ENCODE measurements around the gene RBM20.
"Not testable (repeated sequence)": the region's sequence is repeated elsewhere in the genome, so short reads cannot be mapped to it uniquely, and the experiment has no call there.

Gene RBM20

DNA sequence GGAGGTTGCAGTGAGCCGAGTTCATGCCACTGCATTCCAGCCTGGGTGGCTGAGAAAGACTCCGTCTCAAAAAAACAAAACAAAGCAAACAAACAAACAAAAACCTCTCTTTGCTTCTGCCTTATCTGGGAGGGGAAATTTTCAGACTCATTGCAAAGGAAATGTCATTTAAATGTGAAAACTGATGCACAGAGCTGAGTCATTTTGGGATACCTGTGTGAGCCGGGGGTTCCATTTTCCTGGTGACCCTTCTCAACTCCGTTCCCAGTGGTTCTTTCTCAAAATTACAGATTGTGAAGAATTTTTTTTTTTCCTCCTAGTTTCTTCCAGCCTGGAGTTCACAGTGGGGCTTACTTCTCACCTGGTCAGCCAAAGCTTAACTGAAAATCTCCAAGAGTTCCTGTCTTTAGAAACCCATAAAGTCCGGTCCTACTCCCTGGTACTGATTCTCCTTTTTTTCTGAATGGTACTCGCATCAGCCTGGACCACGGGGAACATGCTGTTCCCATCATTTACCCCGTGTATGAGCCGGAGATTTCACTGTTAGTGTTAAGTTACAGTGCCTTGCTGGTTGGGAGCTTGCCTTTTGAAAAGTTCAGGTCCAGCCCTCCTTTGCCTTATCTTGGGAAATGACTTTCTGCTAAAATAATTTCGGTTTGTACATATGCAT, 56.9 kb downstream of the RBM20 start:
- H3K4me3 ChIP-seq (ENCODE audit: low read length) = no peak overlapping the region
- TF ChIP-seq, protein P1, sequence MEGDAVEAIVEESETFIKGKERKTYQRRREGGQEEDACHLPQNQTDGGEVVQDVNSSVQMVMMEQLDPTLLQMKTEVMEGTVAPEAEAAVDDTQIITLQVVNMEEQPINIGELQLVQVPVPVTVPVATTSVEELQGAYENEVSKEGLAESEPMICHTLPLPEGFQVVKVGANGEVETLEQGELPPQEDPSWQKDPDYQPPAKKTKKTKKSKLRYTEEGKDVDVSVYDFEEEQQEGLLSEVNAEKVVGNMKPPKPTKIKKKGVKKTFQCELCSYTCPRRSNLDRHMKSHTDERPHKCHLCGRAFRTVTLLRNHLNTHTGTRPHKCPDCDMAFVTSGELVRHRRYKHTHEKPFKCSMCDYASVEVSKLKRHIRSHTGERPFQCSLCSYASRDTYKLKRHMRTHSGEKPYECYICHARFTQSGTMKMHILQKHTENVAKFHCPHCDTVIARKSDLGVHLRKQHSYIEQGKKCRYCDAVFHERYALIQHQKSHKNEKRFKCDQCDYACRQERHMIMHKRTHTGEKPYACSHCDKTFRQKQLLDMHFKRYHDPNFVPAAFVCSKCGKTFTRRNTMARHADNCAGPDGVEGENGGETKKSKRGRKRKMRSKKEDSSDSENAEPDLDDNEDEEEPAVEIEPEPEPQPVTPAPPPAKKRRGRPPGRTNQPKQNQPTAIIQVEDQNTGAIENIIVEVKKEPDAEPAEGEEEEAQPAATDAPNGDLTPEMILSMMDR (conservative IDR thresholded peaks at IDR 0.05; ENCODE audit: low read depth, low read length) = no peak

DNA sequence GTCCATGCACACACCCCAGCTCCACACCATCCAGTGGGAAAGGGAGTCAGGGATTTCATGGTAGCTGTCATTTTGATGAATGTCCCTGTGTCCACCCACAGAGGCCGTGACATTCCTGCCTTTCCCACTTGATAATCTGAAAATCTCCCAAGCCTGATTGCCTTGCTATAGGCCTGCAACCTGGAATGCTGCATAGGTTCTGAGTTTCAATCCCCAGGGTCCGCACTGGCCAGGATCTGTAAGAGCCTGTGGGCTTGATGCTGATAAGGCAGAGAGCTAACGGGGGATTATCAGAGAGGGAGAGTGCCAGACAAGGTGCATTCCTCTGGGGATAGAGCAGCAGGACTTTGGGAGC, 57.5 kb downstream of the RBM20 start:
- TF ChIP-seq, protein P1 (conservative IDR thresholded peaks at IDR 0.05; ENCODE audit: low read depth, low read length) = no peak
- DNase-seq (ENCODE audit: low read depth) = no peak
- no peak overlapping the region for H3K4me3 ChIP-seq (ENCODE audit: low read length)

More for the DNA sequence above, 56.9 kb downstream of the RBM20 start:
- DNase-seq (ENCODE audit: low read depth) = no peak

DNA sequence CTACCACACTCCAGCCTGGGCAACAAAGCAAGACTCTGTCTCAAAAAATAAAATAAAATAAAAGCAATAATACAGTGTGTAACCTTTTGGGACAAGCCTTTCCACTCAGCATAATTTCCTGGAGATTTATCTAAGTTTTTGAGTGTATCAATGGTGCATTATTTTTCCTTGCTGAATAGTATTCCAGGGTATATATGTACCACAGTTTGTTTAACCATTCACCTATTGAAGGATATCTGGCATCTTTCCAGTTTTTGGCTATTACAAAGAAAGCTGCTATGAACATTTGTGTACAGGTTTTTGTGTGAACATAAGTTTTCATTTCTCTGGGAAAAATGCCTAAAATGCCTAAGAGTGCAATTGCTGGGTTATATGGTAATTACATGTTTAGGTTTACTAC, 59.9 kb downstream of the RBM20 start:
- no peak for DNase-seq (ENCODE audit: low read depth)
- TF ChIP-seq, protein P1 (conservative IDR thresholded peaks at IDR 0.05; ENCODE audit: low read depth, low read length) = no peak
- H3K4me3 ChIP-seq (ENCODE audit: low read length) = no peak overlapping the region

GRCh38 chr10:110704906-110705476, 60.9 kb downstream of the RBM20 start:
- DNase-seq (ENCODE audit: low read depth) = no peak
- TF ChIP-seq, protein P1 (conservative IDR thresholded peaks at IDR 0.05; ENCODE audit: low read depth, low read length) = no peak
- no peak overlapping the region for H3K4me3 ChIP-seq (ENCODE audit: low read length)

DNA sequence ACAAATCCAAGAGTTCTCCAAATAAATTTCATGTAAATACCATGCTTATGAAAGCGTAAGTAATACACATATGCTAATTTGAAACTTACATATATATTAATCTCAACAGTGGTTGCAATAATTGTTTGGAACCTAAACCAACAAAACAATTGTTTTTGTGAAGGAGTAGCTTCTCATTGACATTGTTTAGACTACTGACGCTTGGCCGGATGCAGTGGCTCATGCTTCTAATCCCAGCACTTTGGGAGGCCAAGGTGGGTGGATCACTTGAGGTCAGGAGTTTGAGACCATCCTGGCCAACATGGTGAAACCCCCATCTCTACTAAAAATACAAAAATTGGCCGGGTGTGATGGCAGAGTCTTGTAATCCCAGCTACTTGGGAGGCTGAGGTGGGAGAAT, 61.5 kb downstream of the RBM20 start:
- DNase-seq (ENCODE audit: low read depth) = not testable (repeated sequence)

GRCh38 chr10:110706690-110707098, 62.6 kb downstream of the RBM20 start:
- H3K4me3 ChIP-seq (ENCODE audit: low read length) = no peak overlapping the region
- peak; percentile 30 for DNase-seq (ENCODE audit: low read depth)
- TF ChIP-seq, protein P1 (conservative IDR thresholded peaks at IDR 0.05; ENCODE audit: low read depth, low read length) = no peak

More for the DNA sequence above, 61.5 kb downstream of the RBM20 start:
- H3K4me3 ChIP-seq (ENCODE audit: low read length) = not testable (repeated sequence)

DNA sequence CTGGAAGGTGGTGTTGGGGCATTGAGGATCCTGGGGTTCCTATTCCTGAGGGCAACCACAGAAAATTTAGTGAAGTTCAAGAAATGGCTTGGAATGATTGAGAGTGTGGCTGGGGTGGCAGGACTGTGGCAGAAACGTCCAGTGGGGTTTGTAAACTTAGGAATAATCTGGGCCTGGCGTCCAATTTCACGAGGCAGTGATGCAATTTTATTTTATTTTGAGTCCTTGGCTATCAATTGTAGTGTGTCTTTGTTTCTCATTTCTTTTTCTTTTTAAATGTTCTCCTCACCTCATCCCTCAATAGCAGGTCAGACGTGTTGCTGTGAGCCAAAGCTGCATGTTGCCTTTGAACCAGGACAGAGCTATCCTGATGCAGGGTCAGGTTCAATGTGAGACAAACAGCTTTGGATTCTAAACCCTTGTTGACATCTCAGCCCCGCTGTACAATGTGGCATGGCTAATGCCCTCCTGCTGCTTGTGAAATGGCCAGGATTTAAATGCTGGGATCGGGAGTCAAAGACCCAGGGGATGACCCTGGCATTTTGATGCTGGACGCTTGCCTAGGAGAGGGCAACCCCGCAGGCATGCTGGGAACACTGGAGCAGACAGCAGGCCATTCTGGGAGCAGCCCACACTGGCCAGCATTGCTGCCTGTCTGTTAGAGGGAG, 64.8 kb downstream of the RBM20 start:
- H3K4me3 ChIP-seq (ENCODE audit: low read length) = no peak overlapping the region
- DNase-seq (ENCODE audit: low read depth) = no peak
- TF ChIP-seq, protein P1 (conservative IDR thresholded peaks at IDR 0.05; ENCODE audit: low read depth, low read length) = no peak

Measured in retinal pigment epithelial cell (primary cell).